GM21360 (cell line): Measurements from ENCODE around the gene LRRC74B.
"Not testable (repeated sequence)": the region's sequence is repeated elsewhere in the genome, so short reads cannot be mapped to it uniquely, and the experiment has no call there.

Experiments
- ATAC-seq: cut with Tn5 transposase; IDR thresholded peaks from one replicate; pipeline ENCODE4 v1.9.1; 2021; ENCODE audit warnings: mild to moderate bottlenecking, moderate library complexity; ENCODE audit not compliant: unreplicated experiment

Gene LRRC74B

DNA sequence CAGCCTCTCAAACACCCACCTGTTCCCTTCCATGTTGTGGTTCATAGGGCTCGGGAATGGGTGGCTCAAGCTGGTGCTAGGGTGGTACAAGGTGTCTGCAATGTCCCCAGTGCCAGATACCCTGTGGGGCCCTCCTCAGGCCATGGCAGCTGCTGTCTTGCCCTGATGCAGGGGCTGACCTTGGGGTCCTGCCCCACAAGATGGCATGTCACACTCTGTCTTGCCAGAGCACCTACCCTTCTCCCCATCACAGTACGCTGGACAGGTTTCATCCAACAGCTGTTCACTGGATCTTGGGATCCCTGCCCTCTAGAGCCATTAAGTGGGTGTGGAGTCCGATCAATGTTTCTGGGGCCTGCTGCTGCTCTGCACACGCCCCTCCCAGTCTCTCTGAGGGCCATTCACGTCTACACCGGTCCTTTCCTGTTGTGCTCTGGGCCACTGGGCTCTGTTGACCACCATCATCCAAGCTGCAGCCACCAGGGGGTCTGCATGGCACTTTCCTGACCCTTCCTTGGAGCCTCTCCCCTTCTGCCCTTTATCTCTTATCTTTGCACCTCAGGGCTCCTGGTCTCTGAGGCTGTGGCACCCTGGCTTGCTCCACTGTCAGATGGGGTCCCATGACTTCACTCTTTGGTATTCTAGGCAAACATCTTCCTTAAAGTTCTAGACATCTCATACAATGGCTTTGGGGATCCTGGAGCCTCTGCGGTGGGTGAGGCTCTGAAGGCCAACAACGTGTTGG, 7.1 kb downstream of the LRRC74B start:
- ATAC-seq = no peak

DNA sequence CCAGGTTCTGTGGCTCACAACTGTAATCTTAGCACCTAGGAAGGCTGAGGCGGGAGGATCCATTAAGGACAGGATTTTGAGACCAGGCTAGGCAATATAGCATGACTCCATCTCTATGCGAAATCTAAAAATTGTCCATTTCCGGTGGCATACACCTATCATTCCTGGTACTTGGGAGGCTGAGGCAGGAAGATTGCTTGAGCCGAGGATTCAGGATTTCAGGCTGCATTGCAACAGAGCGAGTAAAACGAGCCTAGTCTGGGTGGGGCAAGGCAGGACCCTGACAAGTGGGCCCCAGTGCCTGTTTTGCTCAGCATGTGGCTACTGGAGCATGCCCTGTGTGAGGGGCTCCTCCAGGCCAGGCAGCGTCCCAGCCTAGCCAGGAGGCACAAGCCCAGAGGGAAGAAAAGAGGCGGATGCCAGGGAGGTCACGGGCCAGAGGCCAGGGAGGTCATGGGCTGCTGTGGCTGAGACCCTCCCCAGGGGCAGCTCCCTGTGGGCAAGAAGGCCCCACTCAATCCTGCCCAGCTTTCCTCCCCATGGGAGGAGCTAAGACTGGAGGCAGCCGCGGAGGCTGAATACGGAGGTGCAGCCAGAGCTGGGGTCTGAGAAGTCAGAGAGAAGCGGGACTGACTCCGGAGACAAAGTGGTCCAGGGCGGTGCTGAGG, 8.4 kb downstream of the LRRC74B start:
- ATAC-seq = no peak

GRCh38 chr22:21054714-21055563, 9.2 kb downstream of the LRRC74B start:
- ATAC-seq = no peak

DNA sequence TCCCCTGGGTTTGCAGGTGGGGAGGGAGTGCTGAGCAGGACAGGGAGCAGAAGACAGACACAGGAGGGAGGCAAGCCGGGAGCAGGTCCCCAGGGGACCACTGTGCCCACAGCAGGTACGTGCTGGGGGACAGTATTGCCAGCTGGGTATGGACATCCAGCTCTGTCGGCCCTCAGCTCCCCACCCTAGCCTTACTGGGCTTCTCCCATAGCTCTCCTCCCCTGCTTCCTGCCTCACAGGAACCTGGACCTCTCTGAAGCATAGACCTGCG, 9.8 kb downstream of the LRRC74B start:
- ATAC-seq = no peak

GRCh38 chr22:21055880-21056319, 10.2 kb downstream of the LRRC74B start:
- no peak for ATAC-seq

DNA sequence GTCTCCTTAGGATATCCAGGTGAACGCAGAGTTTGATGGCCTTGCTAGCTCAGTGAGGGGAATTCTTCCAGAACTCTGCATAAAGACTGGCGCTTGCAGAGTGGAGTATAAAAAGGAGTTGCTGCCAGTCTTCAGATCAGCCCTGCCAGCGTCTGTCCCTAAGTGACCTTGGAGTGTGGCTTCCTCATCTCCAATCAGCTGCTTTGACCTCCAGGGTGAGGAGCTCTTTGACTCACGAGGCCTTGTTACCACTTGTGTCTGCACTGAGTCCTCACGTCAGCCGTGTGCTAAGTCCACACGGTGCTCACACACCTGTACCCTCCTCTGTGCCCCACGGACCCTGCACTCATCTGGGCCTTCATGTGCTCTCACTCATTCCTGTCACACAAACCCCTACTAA, 14.6 kb downstream of the LRRC74B start:
- ATAC-seq = not testable (repeated sequence)

GRCh38 chr22:21061660-21062321, 16.0 kb downstream of the LRRC74B start:
- not testable (repeated sequence) for ATAC-seq

- not testable (repeated sequence) for ATAC-seq
Measured at GRCh38 chr22:21064425-21064824, 18.7 kb downstream of the LRRC74B start.

- ATAC-seq = no peak
Measured at GRCh38 chr22:21064917-21065864, 19.4 kb downstream of the LRRC74B start.

GRCh38 chr22:21067075-21067900, 21.5 kb downstream of the LRRC74B start:
- ATAC-seq = no peak

DNA sequence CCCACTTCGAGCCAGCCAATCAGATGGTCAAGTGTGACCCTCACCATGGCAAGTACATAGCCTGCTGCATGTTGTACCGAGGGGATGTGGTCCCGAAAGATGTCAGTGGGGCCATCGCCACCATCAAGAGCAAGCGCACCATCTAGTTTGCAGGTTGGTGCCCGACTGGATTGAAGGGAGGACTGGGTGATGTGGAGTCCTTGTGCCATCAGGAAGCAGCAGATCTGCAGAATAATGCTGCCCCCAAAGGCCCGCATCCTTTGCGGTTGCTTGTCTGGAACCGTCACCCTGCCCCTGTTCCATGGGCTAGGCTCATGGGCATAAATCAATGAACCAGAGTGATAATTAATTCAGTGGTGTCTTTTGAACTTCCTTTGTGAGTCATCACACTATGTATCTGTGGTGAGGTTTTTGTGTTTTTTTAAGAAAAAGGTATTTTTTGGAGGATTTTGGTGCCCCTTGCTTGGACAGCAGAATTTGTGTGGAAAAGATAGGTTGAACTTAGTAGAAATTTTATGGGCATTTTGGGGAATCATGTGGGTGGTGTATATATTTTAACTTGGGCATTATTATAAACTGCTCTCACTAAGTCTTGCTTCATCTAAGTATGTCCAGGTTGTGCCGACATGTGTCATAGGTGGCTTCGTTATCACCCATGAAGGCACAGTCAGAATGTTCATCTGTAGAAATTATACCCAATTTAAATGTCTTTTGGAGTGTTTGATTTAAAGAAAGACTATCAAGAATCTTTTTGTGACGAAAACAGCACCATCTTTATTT, 22.3 kb downstream of the LRRC74B start:
- no peak for ATAC-seq

DNA sequence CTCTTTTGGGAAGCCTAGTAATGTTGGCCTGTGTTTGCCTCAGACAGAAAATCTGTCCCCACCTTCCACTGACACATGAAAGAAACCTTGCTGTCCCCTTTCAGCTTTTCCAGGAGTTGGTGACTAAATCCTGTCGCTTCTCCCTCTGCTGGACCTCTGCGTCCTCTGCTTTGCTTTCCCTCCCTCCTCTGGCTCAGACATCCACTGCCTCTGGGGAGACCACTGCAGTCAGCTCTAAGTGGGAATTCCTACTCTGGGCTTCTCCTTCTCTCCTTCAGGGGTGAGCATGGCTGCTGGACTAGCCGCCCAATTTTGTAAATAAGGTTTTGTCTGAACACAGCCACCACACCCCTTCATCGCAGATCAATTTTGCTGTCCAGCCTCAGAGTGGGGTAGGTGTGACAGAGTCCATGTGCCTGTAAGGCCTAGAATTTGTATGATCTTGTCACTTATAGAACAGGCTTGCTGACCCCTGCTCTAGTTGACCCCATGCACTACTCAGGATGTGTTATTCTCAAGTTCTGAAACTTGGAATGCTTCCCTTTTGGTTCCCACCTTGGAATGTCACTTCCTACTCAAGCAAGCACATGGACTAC, 23.0 kb downstream of the LRRC74B start:
- no peak for ATAC-seq

- ATAC-seq = no peak
Measured at GRCh38 chr22:21069375-21069774, 23.6 kb downstream of the LRRC74B start.

GRCh38 chr22:21070690-21071615, 25.2 kb downstream of the LRRC74B start:
- no peak for ATAC-seq

DNA sequence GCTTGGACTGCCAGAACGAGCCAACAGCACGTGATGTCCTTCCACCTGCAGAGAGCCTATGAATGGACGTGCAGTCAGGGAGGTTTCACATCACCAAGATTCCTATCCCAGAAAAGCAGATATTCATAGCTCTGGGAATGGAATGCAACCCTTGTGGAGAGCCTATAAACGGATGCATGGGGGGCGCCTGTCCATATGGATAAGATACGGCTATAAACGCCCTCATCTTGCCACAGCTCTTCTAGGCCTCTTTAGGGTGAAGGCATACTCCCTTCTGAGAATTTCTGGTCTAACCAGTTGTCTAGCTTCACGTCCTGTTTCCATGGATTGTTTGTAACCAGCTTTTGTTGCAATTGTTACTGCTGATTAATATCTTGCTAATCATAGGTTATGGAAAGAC, 26.1 kb downstream of the LRRC74B start:
- not testable (repeated sequence) for ATAC-seq

DNA sequence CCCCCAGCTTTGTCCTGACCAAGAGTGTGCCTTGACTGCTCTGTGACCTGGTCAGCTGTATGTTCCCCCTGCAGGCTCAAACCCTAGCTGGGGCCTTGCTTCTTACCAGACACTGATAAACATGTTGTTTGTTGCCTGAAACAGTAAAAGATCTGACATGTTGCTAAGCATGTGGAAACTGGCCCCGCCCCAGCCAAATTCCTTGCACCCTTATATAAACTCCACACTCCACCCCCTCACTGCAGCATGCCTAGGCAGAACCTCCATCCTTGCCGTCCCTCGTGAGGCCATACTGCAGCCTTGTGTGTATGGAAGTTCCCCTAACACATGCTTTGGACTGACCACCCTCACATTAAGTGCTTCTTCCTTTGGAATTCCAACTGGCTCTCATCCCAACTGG, 27.3 kb downstream of the LRRC74B start:
- no peak for ATAC-seq

GRCh38 chr22:21073482-21073881, 27.7 kb downstream of the LRRC74B start:
- no peak for ATAC-seq
